Stimulated activated CD8-positive, alpha-beta memory T cell treated with anti-CD3 and anti-CD28 coated beads, Interleukin-4, amount 100 ng/mL, for 24 hours (primary cell): ENCODE measurements around the gene IQSEC1.
A peak's percentile ranks its signal among the peaks of the same experiment; 100 is the strongest.

Source experiments
- DNase-seq: peaks from one replicate; pipeline ENCODE4 v3.0.0-alpha.2; 2020; ENCODE audit warnings: low read depth

IQSEC1 gene

GRCh38 chr3:13073326-13074005 lies at the start of gene IQSEC1:
IQSEC1 (minus strand) TSS chr3:13073429; CDS start chr3:13073014, 415 bp downstream.
- peak; percentile 67 for DNase-seq

DNA sequence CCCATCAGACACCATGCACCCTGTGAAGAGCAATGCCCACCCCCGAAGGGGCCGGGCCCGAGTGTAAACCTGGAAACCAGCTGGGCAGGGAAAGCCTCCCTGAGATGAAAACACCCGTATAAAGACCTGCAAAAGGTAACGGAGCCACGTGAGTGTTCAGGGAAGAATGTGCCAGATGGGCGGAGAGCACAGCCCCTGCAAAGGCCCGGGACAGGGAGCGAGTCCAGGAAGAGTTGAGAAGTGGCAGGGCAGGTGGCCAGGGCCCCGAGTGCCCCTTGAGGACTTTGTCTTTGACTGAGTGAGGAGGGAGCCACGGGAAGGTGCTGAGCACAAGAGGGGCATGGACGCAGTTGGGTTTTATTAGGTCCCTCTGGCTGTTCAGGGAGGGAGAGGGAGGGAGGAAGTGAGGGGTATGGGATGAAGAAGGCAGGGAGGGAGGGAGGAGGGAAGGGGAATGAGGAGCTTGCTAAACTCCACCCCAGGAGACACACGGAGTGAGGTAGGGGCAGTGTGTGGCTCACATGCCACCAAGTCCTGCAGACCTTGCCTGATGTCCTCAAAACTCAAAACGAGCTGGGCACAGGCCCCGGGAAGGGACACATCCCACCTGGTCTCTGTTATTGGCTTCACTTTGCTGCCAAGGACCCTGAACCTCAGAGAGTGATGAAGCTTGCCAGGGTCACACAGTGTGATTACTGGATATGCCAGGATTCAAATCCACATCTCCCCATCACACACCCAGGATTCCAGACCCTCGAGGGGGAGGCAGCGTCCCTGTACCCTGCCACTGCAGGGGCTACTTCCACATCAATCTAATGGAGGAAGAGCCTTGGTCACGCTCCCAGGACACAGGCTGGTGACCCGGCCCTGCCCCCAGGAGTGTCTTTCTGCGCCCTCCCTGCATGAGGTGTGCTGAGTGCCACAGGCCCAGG lies 49.1 kb upstream of the IQSEC1 start:
- DNase-seq, result no peak

- DNase-seq, result no peak
Observed at GRCh38 chr3:13121553-13122001, 48.3 kb upstream of the IQSEC1 start.

GRCh38 chr3:13120928-13121552 lies 47.8 kb upstream of the IQSEC1 start:
- DNase-seq, result no peak

DNA sequence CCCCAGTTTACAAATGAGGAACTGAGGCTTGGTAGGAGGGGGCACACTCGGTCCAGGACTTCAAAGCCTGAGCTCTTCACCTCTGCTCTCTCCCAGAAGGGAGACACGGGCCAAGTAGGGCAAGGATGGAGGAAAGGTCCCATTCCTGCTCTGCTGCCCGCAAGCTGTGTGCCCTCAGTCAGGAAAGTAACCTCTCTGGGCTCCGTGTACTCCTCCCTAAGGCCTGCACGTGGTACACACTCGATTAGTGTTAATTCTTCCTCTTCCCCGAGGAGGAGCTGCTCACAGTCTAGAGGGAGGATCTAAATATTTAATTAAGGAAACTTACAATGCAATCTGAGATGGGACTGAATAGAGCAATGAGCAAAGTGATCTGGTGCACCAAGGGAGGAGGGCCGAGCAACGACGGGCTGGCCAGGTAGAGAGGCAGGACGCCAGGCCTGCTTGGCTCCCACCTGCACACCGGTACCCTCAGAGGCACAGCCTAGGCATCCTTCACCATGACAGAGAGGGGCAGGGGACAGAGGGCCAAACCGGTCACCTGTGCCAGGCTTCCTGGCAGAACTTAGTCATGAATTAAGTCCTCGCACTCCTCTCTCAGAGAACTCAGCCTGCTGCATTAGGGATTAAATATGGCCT lies 47.2 kb upstream of the IQSEC1 start:
- no peak for DNase-seq

DNA sequence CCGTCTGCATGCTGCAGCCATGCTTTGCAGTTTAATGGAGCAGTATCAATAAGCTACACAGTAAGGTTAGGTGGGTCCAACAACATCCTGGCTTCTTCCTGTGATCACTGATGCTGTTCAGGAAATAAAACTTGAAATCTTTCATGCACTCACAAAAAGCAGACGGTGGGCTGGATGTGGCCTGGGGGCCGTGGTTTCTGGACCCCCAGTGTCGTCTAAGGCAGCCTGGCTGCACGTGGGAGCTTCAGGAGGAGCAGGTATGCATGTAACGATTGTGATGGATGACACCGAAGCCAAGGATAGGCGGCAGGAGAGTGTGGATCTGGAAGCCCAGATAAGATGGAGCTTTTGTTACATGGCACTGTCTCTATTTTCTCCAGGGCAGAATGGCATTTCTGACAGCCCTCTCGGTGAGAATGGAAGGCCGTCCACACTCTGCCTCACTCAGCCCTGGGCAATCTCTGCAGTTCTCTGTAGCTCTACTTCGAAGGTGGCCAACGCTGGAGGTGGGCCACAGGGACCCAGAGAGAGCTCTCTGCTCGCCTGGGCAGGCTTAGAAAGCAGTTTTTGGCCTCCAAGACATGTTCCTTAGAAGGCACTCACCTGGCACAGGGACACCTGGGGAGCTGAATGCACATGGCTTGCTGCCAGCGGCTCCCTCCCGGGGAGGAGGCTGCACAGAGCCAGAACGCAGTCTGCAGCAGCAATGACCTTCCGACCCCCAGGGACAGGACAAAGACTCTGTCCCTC lies 46.4 kb upstream of the IQSEC1 start:
- no peak for DNase-seq

- no peak for DNase-seq
Observed at GRCh38 chr3:13116426-13116825, 43.2 kb upstream of the IQSEC1 start.

GRCh38 chr3:13115991-13116390 lies 42.8 kb upstream of the IQSEC1 start:
- no peak for DNase-seq

DNA sequence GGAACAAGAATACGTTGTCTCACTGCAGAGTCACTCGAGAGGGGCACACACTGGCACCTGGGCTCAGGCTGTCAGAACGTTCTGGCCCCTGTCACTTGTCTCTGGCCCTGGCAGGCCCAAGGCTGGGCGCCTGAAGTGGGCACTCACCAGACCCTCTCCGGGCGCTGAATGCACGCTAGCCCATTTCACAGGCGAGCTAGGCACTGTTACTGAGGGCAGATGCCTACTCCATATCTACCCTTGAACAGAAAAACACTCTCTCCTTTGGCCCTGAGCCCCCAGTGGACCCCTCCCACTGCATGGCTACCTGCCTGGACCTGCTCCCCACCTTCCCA lies 42.3 kb upstream of the IQSEC1 start:
- DNase-seq, result no peak

- no peak for DNase-seq
Observed at GRCh38 chr3:13114811-13115575, 41.8 kb upstream of the IQSEC1 start.

GRCh38 chr3:13113346-13114330 lies 40.4 kb upstream of the IQSEC1 start:
- DNase-seq, result no peak

DNA sequence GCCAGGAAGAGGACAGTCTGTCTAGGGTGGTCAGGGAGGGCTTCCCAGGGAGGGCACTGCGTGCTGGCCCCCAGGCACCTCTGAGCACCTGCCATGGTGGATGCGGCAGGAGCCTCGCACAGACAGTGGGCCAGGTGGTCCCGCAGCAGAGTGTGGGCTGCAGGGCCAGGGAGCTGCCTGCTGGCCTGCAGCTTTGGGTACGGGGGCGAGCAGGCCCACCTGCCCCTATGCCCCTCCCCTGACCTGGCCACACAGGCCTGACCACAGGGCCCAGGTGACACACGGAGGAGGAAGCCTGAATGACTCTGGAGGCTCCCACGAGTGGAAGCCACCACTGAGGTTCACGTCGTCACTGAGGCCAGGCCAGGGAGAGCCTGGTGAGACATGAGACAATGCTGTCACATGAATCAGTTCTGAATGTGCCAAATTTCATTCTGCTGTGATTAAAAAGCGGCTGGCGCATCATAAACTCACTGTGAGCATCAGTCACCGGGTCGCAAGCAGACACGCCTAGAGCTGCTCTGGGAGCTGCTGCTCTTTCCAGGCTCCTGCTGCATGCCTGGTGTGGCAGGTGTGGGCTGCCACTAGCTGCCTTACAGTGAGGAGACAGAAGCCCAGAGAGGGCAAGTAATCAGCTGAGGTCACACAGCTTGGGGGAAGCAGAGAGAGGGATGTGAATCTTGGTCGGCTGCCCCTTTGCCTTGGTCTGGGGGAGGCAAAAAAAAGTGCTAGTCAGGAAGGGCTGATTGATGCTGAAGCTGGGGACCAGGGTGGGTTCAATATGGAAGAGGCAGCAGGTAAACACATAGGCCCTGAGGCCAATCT lies 39.5 kb upstream of the IQSEC1 start:
- no peak for DNase-seq

- no peak for DNase-seq
Observed at GRCh38 chr3:13111873-13112520, 38.8 kb upstream of the IQSEC1 start.

DNA sequence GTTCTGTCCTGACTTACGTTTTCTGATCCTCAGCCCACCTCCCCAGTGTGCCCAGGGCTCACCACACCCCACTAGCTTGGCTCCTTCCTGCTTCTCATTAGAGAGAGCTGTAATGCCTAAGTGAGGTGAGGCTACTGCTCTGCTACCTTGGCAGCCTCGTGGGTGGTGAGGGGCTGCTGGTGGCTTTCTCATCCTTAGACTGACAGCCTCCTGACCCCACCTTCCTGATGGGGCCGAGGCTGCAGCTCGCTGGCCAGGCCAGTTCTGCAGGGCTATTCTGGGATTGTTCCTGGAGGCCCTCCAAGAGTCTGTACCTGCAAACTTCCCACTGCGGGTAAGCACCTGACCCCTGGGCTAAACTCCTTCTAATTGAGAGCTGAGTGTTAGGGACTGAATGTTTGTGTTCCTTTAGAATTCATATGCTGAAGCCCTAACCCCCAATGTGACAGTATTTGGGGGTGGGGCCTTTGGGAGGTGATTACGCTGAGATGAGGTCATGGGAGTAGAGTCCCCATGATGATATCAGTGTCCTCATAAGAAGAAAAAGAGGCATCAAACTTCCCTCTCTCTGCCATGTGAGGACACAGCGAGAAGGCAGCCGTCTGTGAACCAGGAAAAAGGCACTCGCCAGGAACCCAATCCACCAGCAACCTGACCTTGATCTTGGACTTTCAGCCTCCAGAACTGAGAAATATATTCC lies 38.1 kb upstream of the IQSEC1 start:
- DNase-seq, result no peak

DNA sequence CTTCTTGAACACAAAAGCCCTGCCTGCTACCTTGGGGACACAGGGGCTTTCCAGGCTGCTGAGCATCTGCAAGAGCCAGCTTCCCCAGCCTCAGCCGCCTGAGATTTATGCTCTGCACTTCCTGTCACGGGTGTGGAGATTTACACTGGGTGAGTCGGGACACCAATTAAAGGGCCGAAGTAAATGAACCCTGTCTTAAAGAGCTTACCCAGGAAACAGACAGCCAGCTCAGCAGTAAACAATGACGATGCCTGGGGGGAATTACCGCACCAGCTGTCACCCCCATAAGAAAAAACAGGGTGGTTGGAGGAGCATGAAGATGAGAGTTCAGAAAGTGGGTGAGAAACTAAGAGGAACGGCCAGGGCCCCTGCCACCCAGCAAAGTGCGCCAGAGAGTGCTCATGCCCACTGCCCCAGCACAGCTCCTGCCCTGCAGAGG lies 37.5 kb upstream of the IQSEC1 start:
- DNase-seq, result no peak

- no peak for DNase-seq
Observed at GRCh38 chr3:13109516-13109915, 36.3 kb upstream of the IQSEC1 start.

DNA sequence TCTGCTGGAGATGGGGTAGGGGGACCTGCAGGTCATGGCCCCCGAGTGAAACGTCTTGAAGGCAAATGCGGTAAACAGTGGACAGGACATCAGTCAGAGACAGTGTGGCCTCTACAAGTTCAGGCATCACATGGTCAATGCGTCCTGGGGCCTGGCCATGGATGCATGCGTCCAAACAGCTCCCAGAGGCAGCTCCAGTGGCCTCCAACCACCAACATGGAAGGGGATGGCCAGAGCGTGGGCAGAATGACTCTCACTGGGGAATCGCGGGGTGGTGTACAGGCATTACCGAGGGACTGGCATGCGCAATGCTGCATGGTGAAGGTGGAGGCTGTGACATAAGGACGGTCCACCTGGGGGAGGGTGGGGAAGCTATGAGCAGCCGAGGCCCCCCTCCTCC lies 35.6 kb upstream of the IQSEC1 start:
- DNase-seq, result no peak

GRCh38 chr3:13107661-13108060 lies 34.4 kb upstream of the IQSEC1 start:
- DNase-seq, result no peak
